Naive thymus-derived CD4-positive, alpha-beta T cell (primary cell): Measurements from ENCODE around the gene RRM1. TPM values are rescaled to one million over a fixed set of nuclear protein-coding genes. Genes with fewer than 3 reads are reported as not detected.
"Not testable (repeated sequence)": the region's sequence is repeated elsewhere in the genome, so short reads cannot be mapped to it uniquely, and the experiment has no call there.

ENCODE experiments used
- ATAC-seq: fragments of 150-1000 bp; cut with Tn5 transposase; 2 replicates; pipeline ENCODE4 v1.10.0; 2021; ENCODE audit warnings: mild to moderate bottlenecking, moderate library complexity
- CTCF ChIA-PET: fragments of 350-600 bp; sonication (Branson Sonifier 250); formaldehyde crosslinking; loops from one replicate; lab custom pipeline; 2021; ENCODE audit warnings: antibody characterized with exemption; lab: Charles Lee
- POLR2A ChIA-PET: fragments of 350-600 bp; sonication (Branson Sonifier 250); formaldehyde crosslinking; loops from one replicate; lab custom pipeline; 2021; ENCODE audit warnings: antibody characterized with exemption, inconsistent platforms; lab: Charles Lee
- DNase-seq, 9 donors: peaks; one replicate each; pipeline versions ENCODE4 v3.0.0 to v3.0.0-alpha.2; 2020 to 2022; ENCODE audit warnings: mixed read lengths in 1 of 9
- H3K27ac ChIP-seq: one replicate; pipeline ENCODE4 v1.7.0; 2013; ENCODE audit warnings: mild to moderate bottlenecking, low read depth, low read length, moderate library complexity
- H3K27me3 ChIP-seq, 2 donors: one replicate each; pipeline ENCODE4 v1.7.0; 2013; ENCODE audit warnings: low read length in 2 of 2, mild to moderate bottlenecking in 2 of 2, moderate library complexity in 2 of 2; ENCODE audit not compliant: control insufficient read depth in 2 of 2, insufficient read depth in 2 of 2
- H3K36me3 ChIP-seq, 3 experiments: 1 replicate in 2 of 3; 2 replicates in 1 of 3; pipeline ENCODE4 v1.7.0; 2013; ENCODE audit warnings: low read length in 3 of 3, mild to moderate bottlenecking in 3 of 3, moderate library complexity in 1 of 3; ENCODE audit not compliant: insufficient read depth in 3 of 3, control insufficient read depth in 2 of 3
- H3K4me1 ChIP-seq, 2 donors: one replicate each; pipeline ENCODE4 v1.7.0; 2013; ENCODE audit warnings: low read length in 2 of 2, mild to moderate bottlenecking in 2 of 2, moderate library complexity in 1 of 2; ENCODE audit not compliant: control insufficient read depth in 2 of 2, insufficient read depth in 2 of 2
- H3K4me3 ChIP-seq: 2 replicates; pipeline ENCODE4 v1.7.0; 2013; ENCODE audit warnings: mild to moderate bottlenecking, low read length
- H3K9me3 ChIP-seq, 3 experiments: 1 replicate in 2 of 3; 2 replicates in 1 of 3; pipeline ENCODE4 v1.7.0; 2013; ENCODE audit warnings: low read length in 3 of 3; ENCODE audit not compliant: control insufficient read depth in 2 of 3
- H3K27ac Mint-ChIP-seq, 9 donors: one replicate each; pipeline ENCODE4 v1.8.0; 2020 to 2022; ENCODE audit warnings: mixed read lengths in 9 of 9, mild to moderate bottlenecking in 8 of 9, moderate library complexity in 5 of 9, inconsistent platforms in 2 of 9
- H3K27me3 Mint-ChIP-seq, 5 donors: one replicate each; pipeline ENCODE4 v1.8.0; 2021 to 2022; ENCODE audit warnings: mixed read lengths in 5 of 5, mild to moderate bottlenecking in 1 of 5
- H3K36me3 Mint-ChIP-seq, 5 donors: one replicate each; pipeline ENCODE4 v1.8.0; 2020 to 2022; ENCODE audit warnings: mixed read lengths in 5 of 5, mild to moderate bottlenecking in 3 of 5, inconsistent platforms in 1 of 5
- H3K4me1 Mint-ChIP-seq, 7 donors: one replicate each; pipeline ENCODE4 v1.8.0; 2020 to 2022; ENCODE audit warnings: mixed read lengths in 7 of 7, mild to moderate bottlenecking in 3 of 7, inconsistent platforms in 1 of 7
- H3K4me3 Mint-ChIP-seq, 10 donors: one replicate each; pipeline ENCODE4 v1.8.0; 2020 to 2022; ENCODE audit warnings: mild to moderate bottlenecking in 10 of 10, mixed read lengths in 10 of 10, moderate library complexity in 6 of 10, inconsistent platforms in 2 of 10
- H3K9me3 Mint-ChIP-seq, 11 donors: one replicate each; pipeline ENCODE4 v1.8.0; 2020 to 2022; ENCODE audit warnings: mixed read lengths in 11 of 11, mild to moderate bottlenecking in 4 of 11, inconsistent platforms in 1 of 11, moderate library complexity in 1 of 11
- intact Hi-C, 2 donors: fragments of 100-400 bp; cut with micrococcal nuclease; formaldehyde crosslinking; loops; one replicate each; pipeline ENCODE4 v1.15.1; 2023
- polyA plus RNA-seq, 2 donors: library from polyadenylated mRNA; unstranded; fragments of 300-500 nt; fragmentation: Illumina TruSeq; gene quantifications; one replicate each; pipeline ENCODE4 v1.2.3, GENCODE V29; 2021
- total RNA-seq, 6 experiments: library from RNA in 5 of 6; stranded (reverse) in 5 of 6; gene quantifications; 1 replicate in 5 of 6; 2 replicates in 1 of 6; pipeline ENCODE4 v1.2.3 and lab custom pipeline; 2021 to 2026

Gene RRM1
- total and polyA plus RNA-seq, 7 experiments from 2014 or later, result 33.6 to 140 (median 36.6) TPM

GRCh38 chr11:4127357-4127756 is 32.8 kb downstream of the RRM1 start:
- Histone ChIP-seq H3K36me3 (peaks cover 11 to 76% (median 26%) of the 10 kb centered on the region in 3 experiments), H3K9me3 (no peaks in the 10 kb centered on the region), H3K27ac (no peak overlapping the region), H3K4me3 (no peak overlapping the region), H3K27me3 (no peaks in the 10 kb centered on the region), H3K4me1 (no peaks in the 10 kb centered on the region)
- intact Hi-C loops, result no loop called here
- H3K4me1 Mint-ChIP-seq, result peaks cover 0 to 8% (median 0%) of the 10 kb centered on the region in 7 donors
- H3K27me3 Mint-ChIP-seq, result no peaks in the 10 kb centered on the region
- H3K36me3 Mint-ChIP-seq, result peaks cover 29 to 71% (median 49%) of the 10 kb centered on the region in 5 donors
- no peaks in the 10 kb centered on the region for H3K9me3 Mint-ChIP-seq
- CTCF ChIA-PET, result no interaction called here
- H3K4me3 Mint-ChIP-seq, result no peak overlapping the region
- ATAC-seq, result no peak
- POLR2A ChIA-PET, result no interaction called here
- H3K27ac Mint-ChIP-seq, result peak overlapping the region in 1 of 9 donors; percentile 13
- DNase-seq, result no peak

DNA sequence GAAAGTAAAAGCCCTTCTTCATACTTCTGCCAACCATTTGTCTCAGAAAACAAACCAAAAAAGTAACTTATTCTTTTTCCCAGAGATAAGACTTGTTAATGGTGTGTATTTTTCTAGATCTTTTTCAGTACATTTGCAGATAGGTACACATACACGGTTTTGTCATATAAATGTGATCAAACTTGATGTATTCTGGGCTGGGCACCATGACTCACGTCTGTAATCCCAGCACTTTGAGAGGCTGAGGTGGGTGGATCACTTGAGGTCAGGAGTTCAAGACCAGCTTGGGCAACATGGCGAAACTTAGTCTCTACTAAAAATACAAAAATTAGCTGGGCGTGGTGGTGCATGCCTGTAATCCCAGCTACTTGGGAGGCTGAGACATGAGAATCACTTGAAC is 35.6 kb downstream of the RRM1 start:
- H3K4me1 ChIP-seq, H3K27me3 ChIP-seq, intact Hi-C loops, H3K27ac Mint-ChIP-seq, H3K27me3 Mint-ChIP-seq, POLR2A ChIA-PET, H3K4me3 ChIP-seq, H3K9me3 Mint-ChIP-seq, H3K4me1 Mint-ChIP-seq, H3K9me3 ChIP-seq, ATAC-seq, H3K27ac ChIP-seq, H3K4me3 Mint-ChIP-seq, DNase-seq, CTCF ChIA-PET: not testable (repeated sequence)
- peaks cover 23 to 72% (median 46%) of the 10 kb centered on the region in 5 donors for H3K36me3 Mint-ChIP-seq
- H3K36me3 ChIP-seq, result peaks cover 13 to 76% (median 24%) of the 10 kb centered on the region in 3 experiments

DNA sequence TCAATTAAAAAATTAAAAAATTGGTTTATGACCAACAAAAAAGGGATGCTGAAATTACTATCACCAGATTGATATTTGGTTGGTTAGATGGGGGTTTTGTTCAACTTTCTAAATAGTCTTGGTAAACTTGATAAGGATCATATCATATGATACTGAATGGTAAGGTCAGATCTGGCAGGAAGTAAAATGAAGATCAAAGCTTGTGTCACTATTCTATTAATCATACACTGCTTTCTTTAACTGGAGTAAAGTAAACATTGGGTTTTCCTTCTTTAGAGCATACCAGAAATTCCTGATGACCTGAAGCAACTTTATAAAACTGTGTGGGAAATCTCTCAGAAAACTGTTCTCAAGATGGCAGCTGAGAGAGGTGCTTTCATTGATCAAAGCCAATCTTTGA is 40.2 kb downstream of the RRM1 start:
- H3K9me3 ChIP-seq, result peaks cover 0 to 8% (median 0%) of the 10 kb centered on the region in 3 experiments
- intact Hi-C loops, result no loop called here
- ATAC-seq, result no peak
- Mint-ChIP-seq H3K27me3 (no peaks in the 10 kb centered on the region), H3K4me1 (peaks cover 0 to 9% (median 0%) of the 10 kb centered on the region in 7 donors), H3K4me3 (no peak overlapping the region), H3K27ac (no peak overlapping the region), H3K9me3 (peaks cover 0 to 21% (median 11%) of the 10 kb centered on the region in 11 donors), H3K36me3 (peaks cover 39 to 64% (median 56%) of the 10 kb centered on the region in 5 donors)
- no peak for DNase-seq
- ChIA-PET POLR2A (no interaction called here), CTCF (no interaction called here)
- H3K27ac ChIP-seq, result no peak overlapping the region
- H3K36me3 ChIP-seq, result peaks cover 7 to 67% (median 20%) of the 10 kb centered on the region in 3 experiments
- H3K4me1 ChIP-seq, result no peaks in the 10 kb centered on the region
- H3K27me3 ChIP-seq, result no peaks in the 10 kb centered on the region
- no peak overlapping the region for H3K4me3 ChIP-seq

- DNase-seq, result no peak
- Mint-ChIP-seq H3K27ac (no peak overlapping the region), H3K36me3 (peaks cover 45 to 75% (median 71%) of the 10 kb centered on the region in 5 donors), H3K4me1 (peaks cover 0 to 4% (median 0%) of the 10 kb centered on the region in 7 donors), H3K9me3 (peaks cover 0 to 35% (median 19%) of the 10 kb centered on the region in 11 donors), H3K27me3 (no peaks in the 10 kb centered on the region), H3K4me3 (no peak overlapping the region)
- Histone ChIP-seq H3K27ac (no peak overlapping the region), H3K27me3 (no peaks in the 10 kb centered on the region), H3K36me3 (peaks cover 4 to 56% (median 15%) of the 10 kb centered on the region in 3 experiments), H3K4me3 (no peak overlapping the region), H3K4me1 (no peaks in the 10 kb centered on the region), H3K9me3 (peaks cover 0 to 19% (median 0%) of the 10 kb centered on the region in 3 experiments)
- CTCF ChIA-PET, result no interaction called here
- no peak for ATAC-seq
- intact Hi-C loops, result no loop called here
- POLR2A ChIA-PET, result no interaction called here
Measured at GRCh38 chr11:4138497-4138896, 43.9 kb downstream of the RRM1 start.

DNA sequence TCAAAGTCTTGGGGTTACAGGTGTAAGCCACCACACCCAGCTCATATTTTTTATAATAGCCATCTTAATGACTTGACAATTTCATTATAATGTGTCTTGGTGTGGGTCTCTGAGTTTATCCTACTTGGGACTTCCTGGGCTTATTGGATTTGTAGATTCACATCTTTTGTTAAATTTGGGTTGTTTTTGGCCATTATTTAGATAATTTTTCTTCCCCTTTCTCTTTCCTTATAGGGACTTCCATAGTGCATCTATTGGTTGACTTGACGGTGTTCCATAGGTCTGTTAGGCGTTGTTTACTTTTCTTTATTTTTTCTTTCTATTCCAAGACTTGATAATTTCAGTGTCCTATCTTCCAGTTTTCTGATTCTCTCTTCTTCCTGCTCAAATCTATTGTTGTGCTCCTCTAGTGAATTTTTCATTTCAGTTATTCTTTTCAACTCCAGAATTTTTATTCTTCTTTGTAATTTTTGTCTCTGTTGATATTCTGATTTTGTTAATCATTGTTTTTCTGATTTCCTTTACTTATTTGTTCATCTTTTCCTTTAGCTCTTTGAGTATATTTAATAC is 45.6 kb downstream of the RRM1 start:
- H3K27me3 Mint-ChIP-seq, result no peaks in the 10 kb centered on the region
- CTCF ChIA-PET, result interaction anchor here (0.6 kb wide), 1 partner anchor 9 kb away, joined by 3 read pairs; no protein-coding TSS in a partner anchor
- POLR2A ChIA-PET, result no interaction called here
- H3K27me3 ChIP-seq, result no peaks in the 10 kb centered on the region
- peaks cover 39 to 66% (median 62%) of the 10 kb centered on the region in 5 donors for H3K36me3 Mint-ChIP-seq
- ATAC-seq (no peak), DNase-seq (no peak)
- no peak overlapping the region for H3K27ac ChIP-seq
- no peak overlapping the region for H3K4me3 ChIP-seq
- H3K36me3 ChIP-seq, result peaks cover 3 to 42% (median 12%) of the 10 kb centered on the region in 3 experiments
- intact Hi-C loops, result no loop called here
- peaks cover 0 to 2% (median 0%) of the 10 kb centered on the region in 7 donors for H3K4me1 Mint-ChIP-seq
- peaks cover 0 to 19% (median 0%) of the 10 kb centered on the region in 3 experiments for H3K9me3 ChIP-seq
- H3K4me3 Mint-ChIP-seq, result no peak overlapping the region
- H3K27ac Mint-ChIP-seq, result no peak overlapping the region
- H3K4me1 ChIP-seq, result no peaks in the 10 kb centered on the region
- H3K9me3 Mint-ChIP-seq, result peaks cover 0 to 35% (median 19%) of the 10 kb centered on the region in 11 donors

DNA sequence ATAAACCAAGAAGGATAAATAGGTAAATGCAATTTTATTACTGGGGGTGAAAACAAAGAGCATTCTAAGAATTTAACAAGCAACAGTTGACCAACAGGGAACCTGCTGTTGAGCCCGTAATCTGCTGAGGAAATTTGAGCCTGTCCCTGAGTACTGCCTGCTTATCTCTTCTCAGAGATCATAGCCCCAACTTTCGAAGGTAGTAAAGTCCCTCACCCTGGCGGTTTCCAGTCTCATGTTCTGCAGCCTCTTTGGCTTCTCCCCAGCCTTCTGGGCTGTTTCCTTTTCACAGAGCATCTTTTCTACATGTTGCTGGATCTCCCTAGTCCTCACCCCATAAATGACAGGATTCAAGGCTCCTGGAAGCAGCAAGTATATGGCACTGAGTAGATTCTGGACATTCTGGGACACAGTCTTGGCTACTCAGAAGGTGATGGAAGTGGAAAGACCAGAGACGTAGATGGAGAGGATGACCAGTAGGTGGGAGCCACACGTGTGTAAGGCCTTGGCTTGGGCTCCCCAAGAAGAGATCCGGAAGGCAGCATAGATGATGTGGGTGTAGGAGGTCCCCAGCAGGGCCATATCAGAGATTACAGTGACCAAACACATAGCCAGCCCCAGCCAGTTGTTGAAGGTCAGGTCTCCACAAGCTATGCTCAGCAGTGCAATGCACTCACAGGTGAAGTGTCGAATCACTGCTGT is 51.6 kb downstream of the RRM1 start:
- H3K9me3 Mint-ChIP-seq, result peaks cover 0 to 6% (median under 1%) of the 10 kb centered on the region in 11 donors
- H3K36me3 Mint-ChIP-seq, result peaks cover 6 to 28% (median 17%) of the 10 kb centered on the region in 5 donors
- Histone ChIP-seq H3K9me3 (no peaks in the 10 kb centered on the region), H3K4me3 (no peak overlapping the region), H3K36me3 (peaks cover 0 to 8% (median 0%) of the 10 kb centered on the region in 3 experiments), H3K27me3 (no peaks in the 10 kb centered on the region), H3K4me1 (no peaks in the 10 kb centered on the region), H3K27ac (no peak overlapping the region)
- ChIA-PET CTCF (no interaction called here), POLR2A (no interaction called here)
- no peak for DNase-seq
- H3K27me3 Mint-ChIP-seq, result no peaks in the 10 kb centered on the region
- intact Hi-C loops, result no loop called here
- peaks cover 0 to 2% (median 0%) of the 10 kb centered on the region in 7 donors for H3K4me1 Mint-ChIP-seq
- H3K27ac Mint-ChIP-seq, result no peak overlapping the region
- no peak overlapping the region for H3K4me3 Mint-ChIP-seq
- no peak for ATAC-seq
